Smooth muscle cell (in vitro differentiated cells): Measurements from ENCODE around the gene CHD1. TPM values are rescaled to one million over a fixed set of nuclear protein-coding genes. Genes with fewer than 3 reads are reported as not detected.

Experiments
- DNase-seq: peaks from one replicate; lab custom pipeline; 2025; ENCODE audit not compliant: unreplicated experiment; lab: John Stamatoyannopoulos, UW
- H2AFZ ChIP-seq: fragments of 200-600 bp; sonication (generic); 2 replicates; pipeline ENCODE4 v1.6.0; 2016; ENCODE audit warnings: antibody characterized with exemption, low read depth, mild to moderate bottlenecking
- H3F3A ChIP-seq: fragments of 200-600 bp; sonication (generic); 2 replicates; pipeline ENCODE4 v1.6.0; 2017; ENCODE audit warnings: antibody characterized with exemption, low read depth
- H3K27ac ChIP-seq: fragments of 200-600 bp; sonication (generic); 2 replicates; pipeline ENCODE4 v1.5.1; 2016; ENCODE audit warnings: low read depth, mild to moderate bottlenecking
- H3K27me3 ChIP-seq: fragments of 200-600 bp; sonication (generic); 2 replicates; pipeline ENCODE4 v1.6.1; 2016; ENCODE audit warnings: low read depth, mild to moderate bottlenecking
- H3K36me3 ChIP-seq: fragments of 200-600 bp; sonication (generic); 2 replicates; pipeline ENCODE4 v1.5.1; 2016; ENCODE audit warnings: low read depth
- H3K4me1 ChIP-seq: fragments of 200-600 bp; sonication (generic); 2 replicates; pipeline ENCODE4 v1.5.1; 2016; ENCODE audit warnings: low read depth
- H3K4me2 ChIP-seq: fragments of 200-600 bp; sonication (generic); 2 replicates; pipeline ENCODE4 v1.6.0; 2016; ENCODE audit warnings: mild to moderate bottlenecking
- H3K4me3 ChIP-seq: fragments of 200-600 bp; sonication (generic); 2 replicates; pipeline ENCODE4 v1.5.1; 2016; ENCODE audit warnings: mild to moderate bottlenecking
- H3K79me2 ChIP-seq: fragments of 200-600 bp; sonication (generic); 2 replicates; pipeline ENCODE4 v1.6.0; 2016; ENCODE audit warnings: low read depth, mild to moderate bottlenecking
- H3K9ac ChIP-seq: fragments of 200-600 bp; sonication (generic); 2 replicates; pipeline ENCODE4 v1.6.0; 2016; ENCODE audit warnings: low read depth
- H3K9me3 ChIP-seq: fragments of 200-600 bp; sonication (generic); replicated peaks from 2 replicates; pipeline ENCODE4 v1.5.1; 2016; ENCODE audit warnings: low read depth
- H4K20me1 ChIP-seq: fragments of 200-600 bp; sonication (generic); 2 replicates; pipeline ENCODE4 v1.6.0; 2016; ENCODE audit warnings: low read depth
- CTCF ChIP-seq: fragments of 200-600 bp; sonication (generic); IDR thresholded peaks from 2 replicates; pipeline ENCODE4 v1.5.1; 2017; ENCODE audit warnings: borderline replicate concordance, mild to moderate bottlenecking, antibody characterized with exemption; ENCODE audit not compliant: insufficient read depth, poor library complexity, severe bottlenecking
- WGBS: methylation state at CpG from one replicate; pipeline ENCODE4 v1.1.7; 2016; ENCODE audit warnings: low lambda C conversion rate; 5-methylcytosine and 5-hydroxymethylcytosine counted together
- polyA plus RNA-seq: library from polyadenylated mRNA; unstranded; fragments of >200 nt; fragmentation: Nextera tagmentation; extraction: Ambion mirVana; gene quantifications from 2 replicates; pipeline ENCODE4 v1.2.1, GENCODE V29; 2016
- total RNA-seq: library from RNA; depleted of rRNA; stranded (reverse); fragments of >200 nt; gene quantifications from 2 replicates; pipeline ENCODE4 v1.2.3, GENCODE V29; 2014

The CHD1 gene
- total and polyA plus RNA-seq, 2 experiments from 2014 or later = 12.0 to 51.5 TPM

DNA sequence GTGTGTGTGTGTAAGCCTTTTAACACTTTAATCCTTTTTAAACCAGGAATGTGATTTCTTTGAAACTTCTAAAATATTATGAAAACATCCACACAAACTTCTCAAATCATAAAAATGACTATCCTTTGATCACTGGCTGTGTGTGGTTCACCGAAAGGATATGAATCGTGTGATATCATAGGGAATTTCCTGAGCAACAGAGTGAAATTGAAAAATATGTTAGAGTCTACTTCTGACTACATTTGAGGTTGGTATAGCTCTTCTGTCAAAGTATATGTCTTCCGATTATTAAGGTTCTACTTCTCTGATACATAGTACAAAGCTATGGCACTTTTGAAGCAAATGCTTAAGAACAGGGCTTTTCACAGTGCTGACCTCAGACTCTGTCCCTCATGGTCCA is 115.1 kb downstream of the CHD1 start:
- WGBS = 87% methylated on average over 3 of the region's 3 CpGs
- DNase-seq = no peak
- H4K20me1 ChIP-seq = no peaks in the 10 kb centered on the region
- no peaks in the 10 kb centered on the region for H3K4me1 ChIP-seq
- no peak overlapping the region for H2AFZ ChIP-seq
- H3K36me3 ChIP-seq = no peaks in the 10 kb centered on the region
- no peaks in the 10 kb centered on the region for H3F3A ChIP-seq
- H3K27ac ChIP-seq = no peak overlapping the region
- no peaks in the 10 kb centered on the region for H3K9me3 ChIP-seq
- no peak overlapping the region for H3K4me2 ChIP-seq
- no peak overlapping the region for H3K4me3 ChIP-seq
- H3K27me3 ChIP-seq = no peaks in the 10 kb centered on the region
- no peak overlapping the region for H3K9ac ChIP-seq
- no peak for TF ChIP-seq CTCF
- H3K79me2 ChIP-seq = no peaks in the 10 kb centered on the region

GRCh38 chr5:98810206-98810605 is 118.6 kb downstream of the CHD1 start:
- H3K27ac ChIP-seq = no peak overlapping the region
- no peak for TF ChIP-seq CTCF
- H3K4me1 ChIP-seq = no peaks in the 10 kb centered on the region
- no peaks in the 10 kb centered on the region for H3K9me3 ChIP-seq
- H3K79me2 ChIP-seq = no peaks in the 10 kb centered on the region
- H3F3A ChIP-seq = no peaks in the 10 kb centered on the region
- H3K4me2 ChIP-seq = no peak overlapping the region
- DNase-seq = no peak
- no peaks in the 10 kb centered on the region for H3K36me3 ChIP-seq
- H4K20me1 ChIP-seq = no peaks in the 10 kb centered on the region
- WGBS = 67% methylated on average over 2 of the region's 2 CpGs
- no peak overlapping the region for H2AFZ ChIP-seq
- no peak overlapping the region for H3K9ac ChIP-seq
- no peak overlapping the region for H3K4me3 ChIP-seq
- H3K27me3 ChIP-seq = no peaks in the 10 kb centered on the region

GRCh38 chr5:98807806-98808205 is 121.0 kb downstream of the CHD1 start:
- H3K79me2 ChIP-seq = no peaks in the 10 kb centered on the region
- no peak overlapping the region for H3K4me2 ChIP-seq
- no peak overlapping the region for H3K27ac ChIP-seq
- no peak for TF ChIP-seq CTCF
- H3K4me3 ChIP-seq = no peak overlapping the region
- no peaks in the 10 kb centered on the region for H3F3A ChIP-seq
- H3K36me3 ChIP-seq = no peaks in the 10 kb centered on the region
- no peaks in the 10 kb centered on the region for H3K9me3 ChIP-seq
- H3K4me1 ChIP-seq = no peaks in the 10 kb centered on the region
- no peaks in the 10 kb centered on the region for H4K20me1 ChIP-seq
- H3K9ac ChIP-seq = no peak overlapping the region
- no peak overlapping the region for H2AFZ ChIP-seq
- no peaks in the 10 kb centered on the region for H3K27me3 ChIP-seq
- no peak for DNase-seq

GRCh38 chr5:98805070-98805469 is 123.7 kb downstream of the CHD1 start:
- Histone ChIP-seq H3K4me3 (no peak overlapping the region), H3F3A (no peaks in the 10 kb centered on the region), H3K27ac (no peak overlapping the region), H3K4me1 (no peaks in the 10 kb centered on the region), H3K27me3 (no peaks in the 10 kb centered on the region), H4K20me1 (no peaks in the 10 kb centered on the region), H3K9ac (no peak overlapping the region), H2AFZ (no peak overlapping the region), H3K36me3 (no peaks in the 10 kb centered on the region), H3K79me2 (no peaks in the 10 kb centered on the region), H3K4me2 (no peak overlapping the region), H3K9me3 (no peaks in the 10 kb centered on the region)
- DNase-seq = no peak
- TF ChIP-seq CTCF = no peak
- WGBS = 43% methylated on average over 1 of the region's 1 CpG
